ENCODE measurements around the gene MAN2B1.

- TF ChIP-seq CTCF (conservative IDR thresholded peaks at IDR 0.05 in 1 of 2, IDR thresholded peaks at IDR 0.05 in 1 of 2; ENCODE audit: low read depth in 1 of 2, low read length in 2 of 2) (no peak), EZH2 (IDR thresholded peaks at IDR 0.05; ENCODE audit: low read length, missing control alignments) (no peak)
Observed at GRCh38 chr19:12628040-12629022, 38.2 kb downstream of the MAN2B1 start.

Measured in fibroblast of lung (primary cell).